ENCODE measurements around the gene RSAD2.

RSAD2 gene

GRCh38 chr2:6929196-6929819 lies 51.7 kb downstream of the RSAD2 start (continued):
- no peak for TF ChIP-seq ZNF518A (tag by site-specific recombination; conservative IDR thresholded peaks at IDR 0.05; ENCODE audit: low read depth)
- TF ChIP-seq ZNF138 (tag by site-specific recombination; IDR thresholded peaks at IDR 0.05; ENCODE audit: borderline replicate concordance), result no peak
- no peak for TF ChIP-seq ZNF514 (tag by site-specific recombination; IDR thresholded peaks at IDR 0.05)
- TF ChIP-seq ZSCAN30 (tag by site-specific recombination; IDR thresholded peaks at IDR 0.05), result no peak
- TF ChIP-seq SALL2 (tag by site-specific recombination; IDR thresholded peaks at IDR 0.05; ENCODE audit: borderline replicate concordance), result no peak

GRCh38 chr2:6930923-6931647 lies 53.5 kb downstream of the RSAD2 start:
- ChIA-PET POLR2A (no interaction called here), CTCF (no interaction called here)
- H3K4me1 ChIP-seq (ENCODE audit: control insufficient read depth, insufficient read depth, low read length), result no peaks in the 10 kb centered on the region
- H3K36me3 ChIP-seq (ENCODE audit: control insufficient read depth in 2 of 2, insufficient read depth in 1 of 2, low read length in 2 of 2), result no peaks in the 10 kb centered on the region
- no peak overlapping the region for H3K27ac ChIP-seq (ENCODE audit: extremely low read depth, low read depth, low read length)
- H3K4me3 ChIP-seq (ENCODE audit: low read depth, low read length), result no peak overlapping the region
- H3K9me3 ChIP-seq (ENCODE audit: control insufficient read depth, insufficient read depth, low read depth, low read length), result no peaks in the 10 kb centered on the region
- TF ChIP-seq ZNF23 (tag by site-specific recombination; IDR thresholded peaks at IDR 0.05; ENCODE audit: borderline replicate concordance) (no peak), ZNF10 (tag by site-specific recombination; IDR thresholded peaks at IDR 0.05) (no peak), ZNF544 (tag by site-specific recombination; IDR thresholded peaks at IDR 0.05) (no peak), ZNF148 (tag by site-specific recombination; IDR thresholded peaks at IDR 0.05; ENCODE audit: borderline replicate concordance) (no peak), ZNF138 (tag by site-specific recombination; IDR thresholded peaks at IDR 0.05; ENCODE audit: borderline replicate concordance) (no peak), ZNF654 (tag by site-specific recombination; IDR thresholded peaks at IDR 0.05; ENCODE audit: low read depth) (no peak), GLI4 (tag by site-specific recombination; IDR thresholded peaks at IDR 0.05) (no peak), ZNF223 (tag by site-specific recombination; IDR thresholded peaks at IDR 0.05) (no peak), GFI1B (tag by site-specific recombination; IDR thresholded peaks at IDR 0.05) (no peak), WT1 (tag by site-specific recombination; IDR thresholded peaks at IDR 0.05) (no peak), ZNF670 (tag by site-specific recombination; IDR thresholded peaks at IDR 0.05; ENCODE audit: low read depth) (no peak), ZNF311 (tag by site-specific recombination; IDR thresholded peaks at IDR 0.05; ENCODE audit: borderline replicate concordance) (no peak), ZNF837 (tag by site-specific recombination; IDR thresholded peaks at IDR 0.05) (no peak), ZNF416 (tag by site-specific recombination; IDR thresholded peaks at IDR 0.05) (no peak), SP7 (tag by site-specific recombination; IDR thresholded peaks at IDR 0.05) (no peak), KLF17 (tag by site-specific recombination; IDR thresholded peaks at IDR 0.05) (no peak), IKZF3 (tag by site-specific recombination; IDR thresholded peaks at IDR 0.05) (no peak), ZNF776 (tag by site-specific recombination; IDR thresholded peaks at IDR 0.05; ENCODE audit: borderline replicate concordance) (no peak)
